Muscle of leg (tissue), 11 donors: ENCODE measurements around the gene CFAP74. TPM values are rescaled to one million over a fixed set of nuclear protein-coding genes. Genes with fewer than 3 reads are reported as not detected.

ENCODE experiments used
- DNase-seq: peaks from one replicate; pipeline ENCODE4 v3.0.0; 2013
- H3K27ac ChIP-seq: one replicate; pipeline ENCODE4 v1.5.1; 2013; ENCODE audit warnings: mild to moderate bottlenecking, low read length, control low read depth
- H3K27me3 ChIP-seq: one replicate; pipeline ENCODE4 v1.6.1; 2013; ENCODE audit warnings: low read length; ENCODE audit not compliant: control insufficient read depth, insufficient read depth
- H3K36me3 ChIP-seq: one replicate; pipeline ENCODE4 v1.6.1; 2013; ENCODE audit warnings: low read length; ENCODE audit not compliant: control insufficient read depth, insufficient read depth
- H3K4me1 ChIP-seq: one replicate; pipeline ENCODE4 v1.6.1; 2013; ENCODE audit warnings: low read length; ENCODE audit not compliant: control insufficient read depth, insufficient read depth
- H3K4me3 ChIP-seq: one replicate; pipeline ENCODE4 v1.5.1; 2013; ENCODE audit warnings: low read length, control low read depth
- H3K9me3 ChIP-seq: replicated peaks from 2 replicates; pipeline ENCODE4 v1.6.1; 2013; ENCODE audit warnings: low read depth, low read length; ENCODE audit not compliant: control insufficient read depth
- WGBS: methylation state at CpG from one replicate; pipeline ENCODE4 v1.1.5; 2013; ENCODE audit warnings: missing lambda C conversion rate; ENCODE audit not compliant: insufficient coverage; 5-methylcytosine and 5-hydroxymethylcytosine counted together
- polyA plus RNA-seq, 8 donors: library from polyadenylated mRNA; unstranded; fragments of 120-200 nt; gene quantifications; one replicate each; pipeline versions ENCODE4 v1.2.1 to v1.2.3, GENCODE V29; 2013; ENCODE audit warnings: inconsistent platforms in 1 of 8, low replicate concordance in 1 of 8; ENCODE audit not compliant: insufficient read length in 8 of 8, insufficient read depth in 1 of 8
- total RNA-seq: library from RNA; stranded (reverse); fragments of 120-200 nt; gene quantifications from one replicate; pipeline ENCODE4 v1.2.4, GENCODE V29; 2013

Gene CFAP74
- total and polyA plus RNA-seq, 9 donors: 0.04 to 0.72 (median 0.22) TPM; not detected in 2

DNA sequence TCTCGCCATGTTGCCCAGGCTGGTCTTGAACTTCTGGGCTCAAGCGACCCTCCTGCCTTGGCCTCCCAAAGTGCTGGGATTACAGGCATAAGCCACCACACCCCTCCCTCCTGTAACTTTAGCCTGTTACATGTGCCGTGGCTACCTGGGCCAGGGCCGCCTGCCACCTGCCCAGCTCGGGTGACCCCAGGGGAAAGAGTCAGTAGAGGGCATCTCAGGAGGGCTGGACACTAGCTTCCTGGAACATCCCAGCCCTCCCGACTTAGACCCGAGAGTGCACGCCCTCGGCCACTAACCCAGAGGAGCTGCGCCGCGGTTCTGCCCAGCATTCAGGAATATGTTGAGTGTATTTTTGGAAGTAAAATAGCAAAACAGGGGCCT, 44.1 kb downstream of the CFAP74 start:
- H3K4me1 ChIP-seq: peaks cover 9% of the 10 kb centered on the region
- no peak overlapping the region for H3K4me3 ChIP-seq
- DNase-seq: no peak
- H3K27me3 ChIP-seq: peaks cover 38% of the 10 kb centered on the region
- no peaks in the 10 kb centered on the region for H3K36me3 ChIP-seq
- WGBS: 70% methylated on average over 5 of the region's 12 CpGs
- no peak overlapping the region for H3K27ac ChIP-seq
- H3K9me3 ChIP-seq: no peaks in the 10 kb centered on the region

GRCh38 chr1:1958071-1958541, 45.5 kb downstream of the CFAP74 start:
- H3K4me1 ChIP-seq: peaks cover 9% of the 10 kb centered on the region
- H3K36me3 ChIP-seq: no peaks in the 10 kb centered on the region
- H3K27me3 ChIP-seq: peaks cover 35% of the 10 kb centered on the region
- no peak overlapping the region for H3K27ac ChIP-seq
- 71% methylated on average over 21 of the region's 29 CpGs for WGBS
- no peaks in the 10 kb centered on the region for H3K9me3 ChIP-seq
- DNase-seq: no peak
- H3K4me3 ChIP-seq: no peak overlapping the region

GRCh38 chr1:1957533-1957961, 46.0 kb downstream of the CFAP74 start:
- Histone ChIP-seq H3K4me1 (peaks cover 9% of the 10 kb centered on the region), H3K4me3 (no peak overlapping the region), H3K36me3 (no peaks in the 10 kb centered on the region), H3K27ac (no peak overlapping the region), H3K27me3 (peaks cover 34% of the 10 kb centered on the region), H3K9me3 (no peaks in the 10 kb centered on the region)
- WGBS: 63% methylated on average over 20 of the region's 22 CpGs
- DNase-seq: no peak

GRCh38 chr1:1956586-1957532, 46.7 kb downstream of the CFAP74 start:
- Histone ChIP-seq H3K4me3 (no peak overlapping the region), H3K4me1 (peaks cover 9% of the 10 kb centered on the region), H3K27ac (no peak overlapping the region), H3K27me3 (peaks cover 30% of the 10 kb centered on the region), H3K9me3 (no peaks in the 10 kb centered on the region), H3K36me3 (no peaks in the 10 kb centered on the region)
- 86% methylated on average over 38 of the region's 38 CpGs for WGBS
- no peak for DNase-seq

GRCh38 chr1:1956101-1956500, 47.5 kb downstream of the CFAP74 start:
- no peak for DNase-seq
- Histone ChIP-seq H3K9me3 (no peaks in the 10 kb centered on the region), H3K27ac (no peak overlapping the region), H3K27me3 (peaks cover 22% of the 10 kb centered on the region), H3K4me3 (no peak overlapping the region), H3K36me3 (no peaks in the 10 kb centered on the region), H3K4me1 (peaks cover 9% of the 10 kb centered on the region)
- whole genome bisulfite sequencing: 88% methylated on average over 6 of the region's 7 CpGs

GRCh38 chr1:1955621-1956094, 47.9 kb downstream of the CFAP74 start:
- Histone ChIP-seq H3K27me3 (peaks cover 18% of the 10 kb centered on the region), H3K4me1 (peaks cover 9% of the 10 kb centered on the region), H3K9me3 (no peaks in the 10 kb centered on the region), H3K36me3 (no peaks in the 10 kb centered on the region), H3K4me3 (no peak overlapping the region), H3K27ac (no peak overlapping the region)
- DNase-seq: no peak
- WGBS: 41% methylated on average over 14 of the region's 14 CpGs

DNA sequence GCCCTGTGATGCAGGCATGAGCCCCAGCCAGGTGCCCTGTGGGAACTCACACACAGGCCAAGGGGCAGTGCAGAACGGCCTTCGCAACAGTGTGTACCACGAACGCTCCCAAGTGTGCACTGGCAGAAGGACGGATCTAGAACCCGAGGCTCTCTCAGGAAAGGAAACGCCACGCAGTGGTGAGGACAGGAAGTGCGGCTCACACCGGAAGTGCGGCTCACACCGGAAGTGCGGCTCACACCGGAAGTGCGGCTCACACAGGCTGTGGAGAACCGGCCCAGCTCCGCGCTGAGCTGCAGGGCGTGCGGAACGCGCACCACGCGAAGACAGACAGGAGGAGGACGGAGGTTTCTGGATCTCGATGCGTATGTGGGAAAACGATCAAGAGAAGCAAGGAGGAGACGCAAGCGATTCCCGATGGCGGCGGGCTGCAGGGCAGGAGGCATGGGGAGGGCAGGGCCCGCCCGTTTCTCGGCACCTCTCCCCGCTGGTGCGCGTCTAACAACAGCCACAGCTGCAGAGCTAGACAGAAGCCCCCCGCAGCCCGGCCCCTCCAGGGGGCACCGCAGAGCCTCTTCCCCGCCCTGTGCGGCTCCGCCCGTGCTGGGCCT, 48.6 kb downstream of the CFAP74 start:
- no peak overlapping the region for H3K27ac ChIP-seq

DNA sequence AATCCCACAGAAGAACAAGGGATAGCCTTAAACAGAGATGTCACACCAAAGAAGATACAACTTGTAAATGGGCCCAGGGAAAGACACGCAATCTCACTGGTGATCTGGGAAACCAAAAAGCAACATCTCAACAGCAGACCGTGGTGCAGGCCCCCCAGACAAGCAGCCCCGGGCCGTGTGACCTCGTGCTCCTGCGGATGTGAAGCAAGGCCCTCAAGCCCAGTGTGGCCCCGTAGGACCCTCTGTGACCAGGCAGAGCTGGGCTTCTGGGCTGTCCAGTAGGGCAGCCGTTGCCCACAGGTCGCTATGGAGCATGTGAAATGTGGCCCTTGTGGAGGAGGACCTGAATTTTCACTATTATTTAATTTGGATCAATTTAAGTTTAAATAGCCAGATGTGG, 49.6 kb downstream of the CFAP74 start:
- peaks cover 6% of the 10 kb centered on the region for H3K27me3 ChIP-seq
- DNase-seq: no peak
- H3K4me1 ChIP-seq: no peaks in the 10 kb centered on the region
- WGBS: 84% methylated on average over 7 of the region's 9 CpGs
- no peaks in the 10 kb centered on the region for H3K9me3 ChIP-seq
- no peak overlapping the region for H3K27ac ChIP-seq
- no peaks in the 10 kb centered on the region for H3K36me3 ChIP-seq
- no peak overlapping the region for H3K4me3 ChIP-seq

More for the DNA sequence above, 48.6 kb downstream of the CFAP74 start:
- WGBS: 81% methylated on average over 46 of the region's 46 CpGs
- H3K27me3 ChIP-seq: peaks cover 11% of the 10 kb centered on the region
- H3K36me3 ChIP-seq: no peaks in the 10 kb centered on the region
- no peak for DNase-seq
- H3K4me3 ChIP-seq: no peak overlapping the region
- H3K4me1 ChIP-seq: peaks cover 3% of the 10 kb centered on the region
- no peaks in the 10 kb centered on the region for H3K9me3 ChIP-seq

- H3K4me1 ChIP-seq: peaks cover 17% of the 10 kb centered on the region
- peaks cover 11% of the 10 kb centered on the region for H3K27me3 ChIP-seq
- H3K27ac ChIP-seq: no peak overlapping the region
- WGBS: 48% methylated on average over 2 of the region's 5 CpGs
- no peak overlapping the region for H3K4me3 ChIP-seq
- no peak for DNase-seq
- H3K36me3 ChIP-seq: no peaks in the 10 kb centered on the region
- H3K9me3 ChIP-seq: no peaks in the 10 kb centered on the region
These were observed 52.6 kb downstream of the CFAP74 start for GRCh38 chr1:1950940-1951339.

GRCh38 chr1:1948783-1949182, 54.8 kb downstream of the CFAP74 start:
- Histone ChIP-seq H3K27ac (no peak overlapping the region), H3K4me3 (no peak overlapping the region), H3K36me3 (no peaks in the 10 kb centered on the region), H3K4me1 (peaks cover 22% of the 10 kb centered on the region), H3K9me3 (no peaks in the 10 kb centered on the region), H3K27me3 (peaks cover 12% of the 10 kb centered on the region)
- 29% methylated on average over 1 of the region's 1 CpG for WGBS
- no peak for DNase-seq
